ENCODE data around the gene INTS6.

DNA sequence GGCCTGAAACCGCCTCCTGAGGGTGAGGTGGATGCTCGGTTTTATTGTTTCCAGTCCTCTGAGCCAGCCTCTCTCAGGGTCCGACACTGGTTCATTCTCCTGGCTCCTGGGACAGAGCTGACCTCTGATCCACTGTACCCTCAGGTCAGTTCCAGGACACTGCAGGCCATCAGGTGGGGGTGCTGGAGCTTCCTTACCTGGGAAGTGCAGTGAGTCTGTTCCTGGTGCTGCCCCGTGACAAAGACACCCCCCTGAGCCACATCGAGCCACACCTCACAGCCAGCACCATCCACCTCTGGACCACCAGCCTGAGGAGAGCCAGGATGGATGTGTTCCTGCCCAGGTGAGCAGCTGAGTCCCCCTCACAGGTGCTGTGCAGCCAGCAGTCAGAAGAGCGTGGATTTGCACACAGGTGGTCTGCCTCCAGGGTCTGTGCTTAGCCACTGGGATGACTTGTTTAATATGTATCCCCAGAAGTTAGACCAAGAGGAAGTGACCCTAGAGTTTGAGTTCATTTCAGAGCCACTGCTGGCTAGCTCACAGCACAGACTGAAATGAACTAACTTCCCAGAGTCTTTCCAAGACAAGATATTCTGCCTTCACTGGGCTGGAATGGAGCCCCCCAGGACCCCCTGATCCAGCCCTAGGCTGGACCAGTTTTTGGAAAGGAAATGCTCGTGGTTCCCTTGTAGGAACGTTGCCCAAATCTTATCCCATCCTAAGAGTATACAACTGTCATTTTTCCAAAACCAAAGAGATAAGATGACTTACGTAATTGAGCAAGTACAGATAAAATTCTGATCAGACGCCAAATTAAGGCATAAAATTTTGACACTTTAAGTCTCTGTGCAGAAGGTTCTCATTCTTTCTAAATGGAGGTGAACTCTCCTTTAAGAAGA lies 104.5 kb downstream of the INTS6 start:
- no peak for TF ChIP-seq POLR2A (IDR thresholded peaks at IDR 0.05)
- TF ChIP-seq, protein P1, sequence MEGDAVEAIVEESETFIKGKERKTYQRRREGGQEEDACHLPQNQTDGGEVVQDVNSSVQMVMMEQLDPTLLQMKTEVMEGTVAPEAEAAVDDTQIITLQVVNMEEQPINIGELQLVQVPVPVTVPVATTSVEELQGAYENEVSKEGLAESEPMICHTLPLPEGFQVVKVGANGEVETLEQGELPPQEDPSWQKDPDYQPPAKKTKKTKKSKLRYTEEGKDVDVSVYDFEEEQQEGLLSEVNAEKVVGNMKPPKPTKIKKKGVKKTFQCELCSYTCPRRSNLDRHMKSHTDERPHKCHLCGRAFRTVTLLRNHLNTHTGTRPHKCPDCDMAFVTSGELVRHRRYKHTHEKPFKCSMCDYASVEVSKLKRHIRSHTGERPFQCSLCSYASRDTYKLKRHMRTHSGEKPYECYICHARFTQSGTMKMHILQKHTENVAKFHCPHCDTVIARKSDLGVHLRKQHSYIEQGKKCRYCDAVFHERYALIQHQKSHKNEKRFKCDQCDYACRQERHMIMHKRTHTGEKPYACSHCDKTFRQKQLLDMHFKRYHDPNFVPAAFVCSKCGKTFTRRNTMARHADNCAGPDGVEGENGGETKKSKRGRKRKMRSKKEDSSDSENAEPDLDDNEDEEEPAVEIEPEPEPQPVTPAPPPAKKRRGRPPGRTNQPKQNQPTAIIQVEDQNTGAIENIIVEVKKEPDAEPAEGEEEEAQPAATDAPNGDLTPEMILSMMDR (IDR thresholded peaks at IDR 0.05) = no peak
